NCI-H2171 treated with DMSO at 0.1 percent for 48 hours (cell line): Measurements from ENCODE around the gene DCTN1.

Experiments
- DNase-seq: peaks from one replicate; lab custom pipeline; 2025; lab: John Stamatoyannopoulos, UW

DCTN1 gene

GRCh38 chr2:74321737-74322136 lies 58.4 kb downstream of the DCTN1 start:
- DNase-seq: no peak

GRCh38 chr2:74317701-74318100 lies 62.4 kb downstream of the DCTN1 start:
- DNase-seq: no peak

- DNase-seq: no peak
These were observed 63.4 kb downstream of the DCTN1 start for GRCh38 chr2:74316627-74317295.

GRCh38 chr2:74314107-74314506 lies 66.0 kb downstream of the DCTN1 start:
- DNase-seq: no peak

- DNase-seq: no peak
These were observed 66.6 kb downstream of the DCTN1 start for GRCh38 chr2:74313497-74313896.

- DNase-seq: no peak
These were observed 67.2 kb downstream of the DCTN1 start for GRCh38 chr2:74312913-74313312.
